Measurements from ENCODE around the gene MTTP.

Gene MTTP

GRCh38 chr4:99642725-99643489 lies 68.3 kb downstream of the MTTP start:
- FAIRE-seq, result no peak

DNA sequence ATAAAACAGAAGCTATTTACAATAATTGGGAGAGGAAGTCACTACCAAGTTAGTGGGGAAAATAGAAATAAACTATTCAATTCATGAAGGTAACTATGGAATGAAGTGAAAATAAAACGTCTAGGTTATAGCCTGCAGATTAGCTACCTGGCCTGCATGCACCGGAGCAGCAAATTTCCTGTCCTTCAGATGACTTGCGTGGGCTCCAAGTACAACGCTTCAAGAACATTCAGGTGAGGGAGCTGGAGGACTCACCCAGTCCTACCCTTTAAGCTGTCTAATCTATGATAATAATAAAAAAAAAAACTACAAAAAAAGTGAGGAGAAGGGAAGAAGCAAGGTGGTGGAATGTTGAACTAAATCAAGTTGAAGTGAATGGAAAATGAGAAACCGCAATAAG lies 69.8 kb downstream of the MTTP start:
- FAIRE-seq, result no peak

DNA sequence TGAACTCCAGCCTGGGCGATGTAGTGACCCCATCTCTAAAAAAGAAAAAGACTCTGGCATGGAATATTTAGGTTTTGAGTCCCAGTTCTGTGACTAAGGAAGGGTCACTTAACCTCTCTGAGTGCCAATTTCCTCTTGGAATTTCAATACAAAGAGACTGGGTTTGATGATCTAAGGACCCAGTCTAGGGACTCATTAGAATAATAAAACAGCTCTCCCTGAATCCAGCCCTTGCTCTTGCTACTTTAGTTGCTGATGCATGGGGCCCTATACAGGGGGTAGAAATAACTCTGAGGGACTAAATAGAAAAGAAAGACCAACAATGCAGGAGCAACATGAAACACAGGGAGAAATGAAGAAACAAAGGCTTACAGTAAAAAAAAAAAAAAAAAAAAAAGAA lies 70.4 kb downstream of the MTTP start:
- FAIRE-seq, result no peak

GRCh38 chr4:99645638-99646037 lies 71.0 kb downstream of the MTTP start:
- FAIRE-seq, result no peak

- FAIRE-seq, result no peak
Observed at GRCh38 chr4:99647071-99647470, 72.4 kb downstream of the MTTP start.

GRCh38 chr4:99648321-99648720 lies 73.7 kb downstream of the MTTP start:
- FAIRE-seq, result no peak

DNA sequence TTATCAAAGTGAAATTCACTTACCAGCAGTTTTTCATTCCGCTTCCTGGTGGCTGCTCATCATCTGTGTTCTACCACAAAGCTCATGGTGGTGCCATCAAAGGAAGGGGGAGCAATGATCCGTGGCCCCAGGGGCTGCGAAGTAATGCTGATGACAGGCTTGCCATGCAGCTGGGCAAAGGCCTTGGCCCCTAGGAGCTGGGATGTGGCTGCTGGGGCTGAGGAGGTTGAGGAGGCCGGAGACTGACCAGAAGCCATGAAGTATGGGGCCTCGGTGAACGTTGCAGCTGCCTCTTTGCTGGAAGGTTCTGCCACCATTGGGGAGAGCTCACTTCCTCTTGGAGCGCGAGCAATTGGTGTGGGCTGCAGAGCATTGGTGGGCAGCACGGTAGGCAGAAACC lies 74.6 kb downstream of the MTTP start:
- no peak for FAIRE-seq

- FAIRE-seq, result no peak
Observed at GRCh38 chr4:99649778-99650177, 75.2 kb downstream of the MTTP start.

DNA sequence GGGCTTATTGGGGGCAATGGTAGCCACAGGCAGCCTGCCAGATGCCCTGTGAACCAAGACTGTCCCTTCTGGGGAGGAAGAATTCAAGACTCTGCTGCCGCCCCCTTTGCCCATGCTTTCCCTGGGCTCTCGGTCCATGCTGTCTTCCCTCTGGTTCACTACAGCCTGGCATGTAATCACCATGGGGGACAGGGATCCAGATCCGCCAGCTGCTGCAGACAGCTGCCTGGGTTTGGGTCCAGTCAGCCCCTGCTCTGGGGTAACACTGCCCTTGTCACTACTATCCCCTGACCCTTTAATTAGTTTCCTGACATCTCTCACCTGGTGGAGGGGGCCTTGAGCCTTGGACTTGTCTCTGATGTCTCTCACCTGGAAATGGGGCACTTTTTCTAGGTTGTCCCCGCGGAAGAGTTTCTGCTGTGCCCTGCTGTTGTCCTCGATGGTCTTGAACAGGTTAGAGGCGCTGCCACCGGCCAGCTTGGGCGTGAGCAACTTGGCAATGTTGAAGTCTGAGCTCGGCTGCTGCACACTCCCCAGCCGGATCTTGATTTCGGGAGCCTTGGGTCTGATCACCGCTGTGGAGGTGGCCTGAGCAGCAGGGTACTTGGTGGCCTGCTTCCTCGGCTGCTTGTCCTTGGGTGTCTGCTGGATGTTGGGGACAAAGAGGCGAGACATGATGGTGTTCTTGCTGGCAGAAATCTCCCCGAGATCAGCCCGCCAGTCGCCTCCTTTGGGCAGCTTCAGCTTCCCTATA lies 76.6 kb downstream of the MTTP start:
- FAIRE-seq, result no peak

DNA sequence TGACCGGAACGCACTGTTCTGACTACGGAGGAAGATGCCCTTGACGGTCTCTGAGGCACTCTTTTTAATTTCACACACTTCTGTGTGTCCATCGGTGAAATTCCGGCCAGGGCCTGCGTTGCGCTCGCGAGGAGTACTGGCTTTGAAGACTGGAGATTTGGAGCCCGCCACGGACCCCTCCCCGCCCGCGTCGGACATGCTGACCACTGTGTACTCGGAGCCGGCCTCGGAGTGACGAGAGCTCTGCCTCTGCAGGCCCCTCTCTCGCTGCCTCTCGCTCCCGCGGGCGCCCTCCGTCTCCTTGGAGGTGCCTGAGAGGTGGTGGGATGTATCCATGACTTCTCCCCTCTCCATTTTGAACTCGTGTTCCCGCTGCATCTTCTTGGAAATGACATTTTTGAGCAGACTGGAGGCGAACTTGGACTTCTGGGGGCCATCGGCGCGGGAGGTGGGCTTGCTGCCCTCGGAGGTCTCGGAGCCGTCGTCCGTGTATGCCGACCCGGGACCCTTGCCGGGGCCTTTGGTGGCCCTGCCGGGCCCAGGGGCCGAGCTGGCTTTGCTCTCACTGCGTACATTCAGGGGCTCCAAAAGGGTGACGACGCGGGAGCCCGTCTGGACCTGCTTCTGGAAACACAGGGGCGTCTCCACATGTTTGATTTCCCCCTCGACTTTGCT lies 77.3 kb downstream of the MTTP start:
- no peak for FAIRE-seq

DNA sequence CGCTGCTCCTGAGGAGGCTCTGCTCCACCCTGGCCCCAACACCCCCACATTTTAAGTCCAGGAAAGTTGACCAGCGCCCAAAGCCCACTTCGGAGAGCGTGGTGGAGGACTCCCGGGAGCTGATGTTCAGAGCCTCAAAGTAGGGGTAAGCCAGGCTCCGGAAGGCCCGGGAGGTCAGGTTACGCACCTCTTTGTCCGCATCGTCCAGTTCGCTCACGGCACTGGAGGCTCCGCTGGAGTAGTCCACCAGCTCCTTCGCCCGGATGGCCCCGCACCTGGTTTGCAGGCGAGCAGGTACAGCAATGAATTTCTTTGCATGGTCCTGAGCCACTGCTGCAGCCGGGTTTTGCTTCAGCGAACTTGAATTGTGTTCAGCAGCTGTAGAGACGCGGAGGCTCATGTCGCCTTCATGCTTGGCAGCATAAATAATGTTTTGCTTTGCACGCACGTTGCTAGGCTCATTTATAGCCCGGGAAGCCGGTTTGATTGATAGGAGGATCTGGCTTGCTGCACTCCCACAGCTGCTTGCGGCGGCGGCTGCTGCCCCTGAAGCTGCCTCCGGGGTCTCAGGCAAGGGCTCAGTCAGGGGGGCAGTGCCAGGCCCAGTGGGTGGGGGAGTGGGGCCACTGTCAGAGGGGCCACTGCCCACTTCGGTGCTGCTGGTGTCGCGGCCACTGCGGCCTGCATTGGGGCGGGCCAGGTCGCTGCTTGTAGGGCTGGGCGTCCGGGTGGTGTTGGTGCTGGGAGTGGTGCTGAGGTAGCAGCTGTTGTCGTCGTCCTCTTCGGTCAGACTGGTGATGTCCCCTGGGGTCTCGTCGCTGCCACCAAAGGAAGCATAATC lies 78.2 kb downstream of the MTTP start:
- no peak for FAIRE-seq

DNA sequence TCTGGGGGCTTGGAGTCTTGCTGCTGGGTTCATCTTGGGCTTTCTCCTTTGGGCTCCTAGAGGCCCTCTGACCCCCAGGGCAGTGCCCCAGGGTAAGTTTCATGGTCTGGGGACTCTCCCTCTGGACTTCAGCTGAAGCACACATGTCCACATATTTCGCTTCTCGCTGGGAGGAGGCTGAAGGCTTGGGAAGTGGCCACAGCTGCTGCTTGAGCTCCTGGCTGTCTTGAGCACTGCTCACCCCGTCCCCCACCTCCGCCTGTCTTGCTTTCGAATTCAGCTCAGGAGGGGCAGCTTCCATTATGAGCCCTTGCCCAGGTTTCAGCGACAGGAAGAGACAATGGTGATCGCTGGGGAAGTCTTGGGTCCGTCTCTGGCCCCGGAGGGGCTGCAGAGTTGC lies 79.3 kb downstream of the MTTP start:
- no peak for FAIRE-seq

GRCh38 chr4:99654361-99654761 lies 79.7 kb downstream of the MTTP start:
- FAIRE-seq, result no peak

- no peak for FAIRE-seq
Observed at GRCh38 chr4:99655308-99656081, 80.9 kb downstream of the MTTP start.

DNA sequence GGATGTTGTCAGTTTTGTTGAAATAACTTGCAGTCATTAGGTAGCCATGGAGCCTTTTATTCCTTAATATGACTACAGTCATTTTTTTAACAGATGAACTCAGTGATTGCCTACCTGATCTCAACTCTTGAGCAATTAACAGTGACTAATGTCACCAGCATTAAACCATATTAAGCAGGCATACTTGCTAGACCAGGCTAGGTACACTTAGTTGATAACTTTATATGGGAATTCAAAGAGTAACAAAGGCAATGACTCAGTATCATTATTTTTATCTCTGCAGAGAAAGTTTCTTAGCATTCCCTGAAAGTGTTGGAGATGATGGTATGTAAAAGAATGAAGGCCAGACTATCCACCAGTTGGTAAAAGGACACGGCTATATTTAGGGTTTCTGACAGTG lies 83.2 kb downstream of the MTTP start, which contains the start of gene C4orf54:
Gene C4orf54, minus strand, starts transcription at position 31 of the 400 bp plus-strand sequence. CDS start 3,180 bp downstream, outside the sequence.
- no peak for FAIRE-seq

DNA sequence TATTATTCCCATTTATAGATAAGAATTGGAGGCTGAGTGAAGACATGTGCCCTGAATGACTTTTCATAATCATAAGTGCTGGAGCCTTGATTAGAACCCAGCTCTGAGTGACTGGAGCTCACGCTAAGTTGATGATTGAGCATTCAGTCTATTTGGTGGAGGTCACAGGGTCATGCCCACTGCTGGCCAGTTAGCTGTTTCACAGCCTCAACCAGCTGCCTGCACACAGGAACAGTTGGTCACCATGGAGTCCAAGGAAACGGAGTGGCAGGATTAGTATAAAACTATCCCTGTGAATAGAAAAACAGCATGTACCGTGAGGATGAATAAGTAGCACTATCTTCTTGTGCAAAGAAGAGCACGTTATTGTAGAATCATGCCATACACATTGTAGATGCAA lies 84.0 kb downstream of the MTTP start:
- no peak for FAIRE-seq

DNA sequence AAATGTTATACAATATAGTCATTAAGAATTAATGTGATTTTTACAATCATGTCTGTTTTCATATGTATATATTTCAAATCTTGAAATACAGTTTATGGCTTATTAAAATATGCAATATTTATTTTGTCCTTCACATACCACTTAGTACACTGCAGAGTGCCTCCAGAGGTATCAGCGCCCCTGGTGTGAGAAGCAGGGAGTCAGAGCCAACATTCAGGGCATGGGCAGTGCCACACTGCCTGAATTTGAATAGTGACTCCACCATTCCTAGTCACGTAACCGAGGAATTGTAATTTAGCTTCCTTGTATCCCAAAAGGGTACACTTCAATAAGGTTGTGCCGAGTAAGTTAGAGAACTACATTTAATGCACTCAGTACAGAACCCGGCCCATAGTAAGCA lies 87.3 kb downstream of the MTTP start:
- no peak for FAIRE-seq

DNA sequence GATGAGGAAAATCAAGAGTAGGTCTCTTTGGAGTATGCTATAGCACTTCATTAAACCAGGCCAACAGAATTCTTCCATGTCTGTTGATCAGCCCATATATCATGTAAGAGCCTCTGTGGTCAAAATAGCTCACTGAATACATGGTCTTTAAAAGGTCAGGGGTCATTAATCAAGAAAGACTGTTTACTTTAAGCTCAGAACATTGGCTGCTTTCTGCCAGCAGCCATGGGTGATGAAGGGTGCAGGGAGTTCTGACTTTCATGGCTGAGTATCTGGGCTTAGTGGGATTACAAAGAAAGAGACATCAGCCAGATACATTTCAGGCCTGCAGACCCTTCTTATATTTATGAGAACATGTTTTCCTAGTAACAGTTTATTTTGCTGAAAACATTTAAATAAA lies 90.1 kb downstream of the MTTP start:
- no peak for FAIRE-seq

- no peak for FAIRE-seq
Observed at GRCh38 chr4:99665983-99666382, 91.4 kb downstream of the MTTP start.

- no peak for FAIRE-seq
Observed at GRCh38 chr4:99668472-99668871, 93.8 kb downstream of the MTTP start.

DNA sequence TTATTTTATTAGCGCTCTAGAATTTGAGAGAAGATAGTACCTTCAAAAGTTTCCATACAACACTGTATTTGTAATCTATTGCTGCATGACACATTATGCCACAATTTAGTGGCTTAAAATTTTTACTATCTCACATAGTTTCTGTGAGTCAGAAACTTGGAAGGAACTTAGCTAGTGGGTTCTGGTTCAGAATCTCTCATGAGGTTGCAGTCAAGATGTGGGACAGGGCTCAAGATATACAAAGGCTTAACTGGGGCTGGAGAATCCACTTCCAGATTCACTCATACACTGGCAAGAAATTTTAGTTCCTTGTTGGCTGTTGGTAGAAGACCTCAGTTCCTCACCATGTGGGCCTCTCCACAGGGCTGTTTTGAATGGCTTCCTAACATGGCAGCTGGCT lies 94.5 kb downstream of the MTTP start:
- FAIRE-seq, result no peak
